ENCODE results near the gene RIOX2. TPM values are rescaled to one million over a fixed set of nuclear protein-coding genes. Genes with fewer than 3 reads are reported as not detected.

The RIOX2 gene
- total RNA-seq, 1 donor: 32.7 TPM

GRCh38 chr3:97999994-98000393 is 27.8 kb upstream of the RIOX2 start:
- TF ChIP-seq CTCF (IDR thresholded peaks at IDR 0.05; ENCODE audit: insufficient read depth, low read length): no peak
- H3K4me3 ChIP-seq (ENCODE audit: low read depth, low read length): no peak overlapping the region
- no peak for DNase-seq (ENCODE audit: low read depth)

DNA sequence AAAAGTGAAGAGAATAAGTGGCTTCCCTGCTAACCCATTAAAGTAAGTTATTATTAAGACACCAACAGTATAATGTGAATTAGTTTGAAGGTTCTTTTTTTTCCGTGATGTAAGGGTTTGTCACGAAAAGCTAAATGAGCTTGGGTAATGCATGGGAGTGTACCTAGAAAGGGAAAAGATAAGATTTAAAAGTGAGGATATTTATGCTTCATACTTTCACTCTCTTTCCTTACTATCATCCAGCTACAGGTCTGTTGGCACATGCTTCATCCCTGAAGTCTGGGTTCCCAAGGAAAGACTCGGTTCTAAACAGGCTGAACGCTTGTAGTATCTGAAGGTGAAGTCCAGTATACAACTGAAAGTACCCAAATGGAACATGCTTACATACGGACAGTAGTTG is 26.9 kb upstream of the RIOX2 start:
- no peak for TF ChIP-seq CTCF (IDR thresholded peaks at IDR 0.05; ENCODE audit: insufficient read depth, low read length)
- H3K4me3 ChIP-seq (ENCODE audit: low read depth, low read length): no peak overlapping the region
- DNase-seq (ENCODE audit: low read depth): no peak

DNA sequence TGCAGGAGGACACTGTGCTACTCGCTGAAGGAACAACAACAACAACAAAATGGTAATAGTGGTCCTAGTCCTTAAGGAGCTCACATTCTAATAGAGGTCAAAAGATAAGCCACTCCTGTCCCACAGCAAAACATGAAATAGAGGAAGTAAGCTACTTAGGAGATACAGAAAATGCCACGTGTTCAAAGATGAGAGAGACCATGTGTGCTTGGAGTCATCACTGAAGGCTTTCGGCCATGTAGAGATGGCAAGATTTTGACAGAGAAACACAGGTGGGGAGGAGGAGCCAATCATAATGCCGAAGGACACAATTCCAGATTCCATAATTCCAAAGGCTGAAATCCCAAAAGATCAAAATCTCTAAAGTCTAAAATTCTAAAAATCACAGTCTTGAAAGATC is 24.8 kb upstream of the RIOX2 start:
- TF ChIP-seq CTCF (IDR thresholded peaks at IDR 0.05; ENCODE audit: insufficient read depth, low read length): no peak
- DNase-seq (ENCODE audit: low read depth): no peak
- H3K4me3 ChIP-seq (ENCODE audit: low read depth, low read length): no peak overlapping the region

DNA sequence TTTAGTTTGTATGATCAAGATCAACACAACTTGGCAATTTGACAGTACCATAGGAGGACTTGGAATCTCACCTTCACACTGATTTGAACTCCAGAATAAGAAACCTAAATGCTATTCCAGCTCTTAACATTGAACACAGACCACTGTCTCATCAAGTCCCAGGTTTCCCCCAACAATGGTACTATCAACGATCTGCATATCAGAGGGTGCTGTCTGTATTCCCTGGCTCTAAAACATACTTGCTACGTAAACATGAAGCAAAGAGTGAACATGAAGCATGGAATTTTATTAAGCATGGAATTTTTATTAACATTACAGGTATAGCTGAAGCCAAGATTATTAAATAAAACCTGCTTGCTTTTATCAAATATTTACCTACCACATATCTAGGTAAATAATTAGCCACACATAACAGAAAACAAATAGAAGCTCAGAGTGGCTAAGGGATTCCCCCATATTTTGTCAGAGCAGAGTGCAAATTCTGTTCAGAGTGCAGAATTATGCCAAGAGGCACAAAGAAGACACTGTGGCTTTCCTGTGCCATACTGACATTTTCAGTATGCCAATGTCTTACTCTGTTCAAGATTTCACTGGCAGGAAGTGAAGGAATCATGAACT is 22.2 kb upstream of the RIOX2 start:
- DNase-seq (ENCODE audit: low read depth): no peak
- no peak for TF ChIP-seq CTCF (IDR thresholded peaks at IDR 0.05; ENCODE audit: insufficient read depth, low read length)
- H3K4me3 ChIP-seq (ENCODE audit: low read depth, low read length): no peak overlapping the region

DNA sequence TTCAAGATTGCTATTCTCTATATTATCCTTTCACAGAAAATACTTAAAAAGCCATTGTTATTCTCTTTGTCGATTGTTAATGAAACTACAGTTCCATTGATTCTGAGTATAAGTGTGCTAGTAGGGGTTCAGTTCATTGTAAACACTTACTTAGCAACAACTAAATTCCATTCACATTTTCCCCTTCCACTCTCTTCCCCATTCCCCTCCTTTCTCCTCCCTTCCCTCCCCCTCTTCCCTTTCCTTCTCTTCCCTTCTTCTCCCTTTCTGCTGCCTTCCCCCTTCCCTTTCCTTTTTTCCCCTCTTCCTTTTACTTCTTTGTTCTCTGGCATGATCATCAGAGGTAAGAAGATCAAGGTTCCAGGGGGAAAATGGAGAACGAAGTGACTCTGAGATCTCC is 21.3 kb upstream of the RIOX2 start:
- no peak for DNase-seq (ENCODE audit: low read depth)

DNA sequence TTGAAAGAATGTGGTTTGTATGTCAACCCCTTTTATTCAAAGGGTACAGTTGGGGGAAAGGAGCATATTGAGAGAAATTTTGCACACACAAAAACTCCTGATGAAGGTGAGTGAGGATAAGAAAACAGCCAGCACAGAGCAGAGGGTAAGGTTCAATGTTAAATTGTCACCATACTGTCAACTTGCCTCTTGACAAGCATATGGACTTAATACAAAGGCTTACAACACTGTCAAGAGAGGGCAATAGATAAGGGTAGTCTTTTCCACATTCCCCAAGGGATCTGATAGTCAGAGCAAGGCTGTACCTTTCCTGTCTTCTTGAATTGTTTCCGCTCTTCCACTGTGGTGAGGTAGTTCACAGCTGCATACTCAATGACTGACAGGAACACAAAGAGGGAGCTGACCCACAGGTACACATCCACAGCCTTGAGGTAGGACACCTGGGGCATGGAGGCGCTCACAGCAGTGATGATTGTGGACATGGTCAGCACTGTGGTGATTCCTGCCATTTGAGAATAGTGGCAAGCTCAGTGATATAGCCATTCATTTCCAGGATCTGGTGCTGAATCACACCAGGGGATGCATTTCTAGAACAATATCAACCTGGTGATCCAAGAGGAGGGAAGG is 20.4 kb upstream of the RIOX2 start:
- no peak for DNase-seq (ENCODE audit: low read depth)
- no peak for TF ChIP-seq CTCF (IDR thresholded peaks at IDR 0.05; ENCODE audit: insufficient read depth, low read length)
- H3K4me3 ChIP-seq (ENCODE audit: low read depth, low read length): no peak overlapping the region

More for the DNA sequence above, 21.3 kb upstream of the RIOX2 start:
- no peak for TF ChIP-seq CTCF (IDR thresholded peaks at IDR 0.05; ENCODE audit: insufficient read depth, low read length)
- no peak overlapping the region for H3K4me3 ChIP-seq (ENCODE audit: low read depth, low read length)

- no peak for DNase-seq (ENCODE audit: low read depth)
- H3K4me3 ChIP-seq (ENCODE audit: low read depth, low read length): no peak overlapping the region
- no peak for TF ChIP-seq CTCF (IDR thresholded peaks at IDR 0.05; ENCODE audit: insufficient read depth, low read length)
Measured at GRCh38 chr3:97991293-97991682, 19.1 kb upstream of the RIOX2 start.

Measured in fibroblast of the aortic adventitia (primary cell).